NCI-H510A (cell line): ENCODE results near the gene RALGAPB.
A peak's percentile ranks its signal among the peaks of the same experiment; 100 is the strongest.
"Not testable (repeated sequence)": the region's sequence is repeated elsewhere in the genome, so short reads cannot be mapped to it uniquely, and the experiment has no call there.

Experiments
- DNase-seq: peaks from one replicate; lab custom pipeline; 2025; lab: John Stamatoyannopoulos, UW

Gene RALGAPB

DNA sequence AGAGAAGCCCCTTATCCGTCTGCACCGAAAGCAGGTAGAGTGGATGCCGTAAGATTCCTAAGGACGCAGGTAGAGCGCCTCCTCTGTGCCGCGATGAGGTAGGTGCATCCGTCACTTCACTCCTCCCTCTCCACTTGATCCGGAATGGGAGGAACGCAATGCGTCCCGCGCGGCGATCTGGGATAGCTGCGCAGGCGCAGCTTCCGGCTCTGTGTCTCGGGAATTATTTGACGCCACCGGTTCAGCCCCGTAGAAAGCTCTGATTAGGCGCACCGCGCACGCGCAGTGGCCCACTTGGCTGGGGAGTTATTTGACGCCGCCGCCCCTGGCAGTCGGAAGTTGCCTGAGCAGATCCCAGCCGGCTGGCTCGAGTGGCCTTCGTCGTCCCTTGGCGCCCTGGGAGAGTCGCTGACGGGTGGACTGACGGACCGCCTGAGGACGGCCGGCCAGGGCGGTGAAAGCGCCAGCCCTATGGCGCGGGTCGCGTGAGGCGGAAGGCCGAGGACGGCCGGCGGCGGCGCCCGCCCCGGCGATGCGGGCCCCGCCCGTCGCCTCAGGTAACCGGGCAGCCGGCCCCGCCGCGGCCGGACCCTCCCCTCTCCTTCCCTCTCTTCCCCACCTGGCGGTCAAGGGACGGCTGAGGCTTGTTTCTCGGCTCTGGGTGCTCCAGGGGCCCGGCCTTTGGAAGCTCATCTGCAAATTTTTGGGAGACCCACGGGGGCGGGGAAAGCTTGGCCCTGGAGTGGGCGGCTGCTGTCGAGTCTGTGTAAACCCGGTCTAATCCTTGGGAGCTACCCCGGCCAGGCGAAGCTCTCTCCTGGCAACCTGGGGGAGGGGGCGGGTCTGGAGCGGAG lies at the start of gene RALGAPB:
Gene RALGAPB (plus strand): TSS at position 331 of the 854 bp plus-strand sequence. CDS start 15,590 bp downstream, outside the sequence.
- peak; percentile 98 for DNase-seq

DNA sequence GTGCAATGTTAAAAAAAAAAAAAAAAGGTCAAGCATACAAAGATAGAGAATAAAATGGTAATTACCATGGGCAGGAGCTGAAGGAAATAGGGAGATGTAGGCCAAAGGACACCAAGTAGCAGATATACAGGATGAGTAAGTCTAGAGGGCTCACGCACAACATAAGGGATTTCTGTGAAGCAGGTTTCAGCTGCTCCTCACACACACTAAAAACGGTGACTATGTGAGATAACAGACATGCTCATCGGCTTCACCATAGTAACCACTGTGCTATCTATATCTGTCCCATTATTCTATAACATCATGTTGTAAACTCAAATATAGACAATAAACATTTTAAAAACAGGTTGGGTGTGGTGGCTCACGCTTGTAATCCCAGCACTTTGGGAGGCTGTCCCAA lies 49.1 kb upstream of the RALGAPB start:
- DNase-seq = no peak

DNA sequence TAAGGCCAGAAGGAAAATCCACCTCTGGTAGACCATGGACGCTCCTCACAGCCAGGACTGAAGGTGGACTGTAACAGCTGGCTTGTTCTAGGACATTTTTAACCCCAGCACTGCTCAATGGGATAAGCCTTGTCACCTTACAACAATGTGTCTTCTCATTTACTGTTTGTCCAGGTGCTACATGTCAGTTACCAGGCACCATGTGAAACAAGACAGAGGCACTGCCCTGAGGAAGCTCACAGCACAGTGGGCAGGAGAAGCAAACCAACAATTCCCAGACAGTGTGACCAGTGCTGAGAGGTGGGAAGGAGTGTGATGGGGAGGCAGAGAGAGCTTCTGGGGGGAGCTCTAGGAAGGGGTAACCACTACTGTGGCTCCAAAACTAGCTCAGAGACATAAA lies 48.2 kb upstream of the RALGAPB start:
- DNase-seq = no peak

DNA sequence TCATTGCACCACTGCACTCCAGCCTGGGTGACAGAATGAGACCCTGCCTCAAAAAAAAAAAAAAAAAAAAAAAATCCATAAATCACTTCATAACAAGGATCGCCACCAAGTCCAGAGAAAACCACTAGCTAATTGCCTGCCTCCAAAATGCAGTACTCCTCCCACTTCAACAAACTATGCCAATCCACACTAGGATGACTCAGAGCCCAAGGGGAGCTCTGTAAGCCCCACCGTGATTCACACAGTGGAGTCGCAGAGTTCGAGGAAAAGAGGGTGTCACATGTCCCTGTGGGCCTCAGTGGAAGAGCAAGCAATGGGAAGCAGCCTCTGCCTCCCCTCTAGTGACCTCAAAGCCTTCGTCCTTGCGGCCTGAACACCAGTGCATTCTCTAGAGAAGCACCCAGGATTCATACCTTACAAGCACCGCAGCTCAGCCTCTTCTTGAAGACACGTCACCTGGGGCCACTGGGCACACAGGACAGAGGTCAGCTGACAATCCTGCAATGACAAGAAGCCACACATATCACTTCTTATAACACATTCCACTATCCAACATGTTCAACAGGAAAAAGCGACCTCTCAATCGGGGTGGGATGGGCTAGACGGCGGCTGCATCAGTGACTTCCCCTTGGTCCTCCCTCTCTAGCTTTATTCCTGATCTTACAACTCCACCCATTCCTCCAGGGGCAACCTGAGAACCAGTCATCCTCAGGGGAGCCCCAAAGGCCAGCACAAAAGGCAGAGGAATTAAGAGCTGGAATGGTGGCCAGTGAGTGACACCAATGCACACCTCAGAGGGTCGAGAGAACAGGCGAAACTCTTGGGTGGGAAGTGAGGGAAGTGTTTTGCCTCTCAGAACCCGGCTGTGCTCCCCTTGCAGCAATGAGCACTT lies 46.4 kb upstream of the RALGAPB start:
- DNase-seq = no peak

DNA sequence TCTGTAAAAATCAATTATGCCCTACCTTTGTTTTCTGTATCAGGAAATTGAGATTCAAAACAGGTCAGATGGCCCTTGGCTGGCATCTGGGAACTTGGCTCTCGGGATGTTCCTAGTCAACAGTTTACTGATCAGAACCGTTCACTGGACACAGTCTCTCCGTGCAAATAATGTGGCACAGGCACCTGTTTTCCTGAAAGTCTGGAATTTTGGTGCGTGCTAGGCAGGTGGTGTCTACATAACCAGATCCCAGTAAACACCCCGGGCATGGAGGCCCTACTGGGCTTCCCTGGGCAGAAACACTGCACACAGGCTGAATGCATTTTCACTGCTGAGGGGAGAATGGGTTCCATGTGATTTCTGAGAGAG lies 45.0 kb upstream of the RALGAPB start:
- DNase-seq = no peak

DNA sequence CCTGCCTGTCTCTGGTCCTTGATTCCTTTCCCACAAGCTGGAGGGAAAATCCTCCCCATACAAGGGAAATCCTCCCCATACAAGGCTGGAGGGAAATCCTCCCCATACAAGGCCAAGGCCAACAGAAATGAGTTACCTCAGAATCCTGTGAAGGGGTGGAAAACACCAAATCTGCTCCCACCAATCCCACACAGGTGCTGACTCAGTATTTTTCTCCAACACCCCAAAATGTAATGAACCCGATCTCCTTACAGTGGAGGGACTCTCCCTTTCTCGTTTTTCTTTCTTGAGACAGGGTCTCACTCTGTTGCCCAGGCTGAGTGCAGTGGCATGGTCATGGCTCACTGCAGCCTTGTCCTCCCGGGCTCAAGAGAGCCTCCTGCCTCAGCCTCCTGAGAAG lies 43.8 kb upstream of the RALGAPB start:
- DNase-seq = no peak

DNA sequence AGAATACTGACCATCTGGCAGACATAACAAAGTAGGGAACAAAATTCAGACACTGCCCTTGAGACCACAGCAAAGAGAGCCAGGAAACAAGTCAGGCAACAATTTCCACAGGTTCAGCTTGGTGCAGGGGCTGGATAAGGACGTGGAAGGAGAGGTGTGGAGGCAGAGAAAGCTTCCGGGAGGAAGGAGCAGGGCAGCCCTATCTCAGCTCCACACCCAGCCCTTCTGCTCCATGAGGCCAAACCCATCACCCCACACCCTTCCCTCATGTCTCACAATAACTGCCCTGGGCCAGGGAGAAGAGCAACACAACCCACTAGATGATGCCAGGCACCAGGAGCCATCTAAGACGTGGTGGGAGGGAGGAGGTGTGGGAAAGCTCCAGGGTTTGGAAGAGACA lies 43.3 kb upstream of the RALGAPB start:
- DNase-seq = no peak

DNA sequence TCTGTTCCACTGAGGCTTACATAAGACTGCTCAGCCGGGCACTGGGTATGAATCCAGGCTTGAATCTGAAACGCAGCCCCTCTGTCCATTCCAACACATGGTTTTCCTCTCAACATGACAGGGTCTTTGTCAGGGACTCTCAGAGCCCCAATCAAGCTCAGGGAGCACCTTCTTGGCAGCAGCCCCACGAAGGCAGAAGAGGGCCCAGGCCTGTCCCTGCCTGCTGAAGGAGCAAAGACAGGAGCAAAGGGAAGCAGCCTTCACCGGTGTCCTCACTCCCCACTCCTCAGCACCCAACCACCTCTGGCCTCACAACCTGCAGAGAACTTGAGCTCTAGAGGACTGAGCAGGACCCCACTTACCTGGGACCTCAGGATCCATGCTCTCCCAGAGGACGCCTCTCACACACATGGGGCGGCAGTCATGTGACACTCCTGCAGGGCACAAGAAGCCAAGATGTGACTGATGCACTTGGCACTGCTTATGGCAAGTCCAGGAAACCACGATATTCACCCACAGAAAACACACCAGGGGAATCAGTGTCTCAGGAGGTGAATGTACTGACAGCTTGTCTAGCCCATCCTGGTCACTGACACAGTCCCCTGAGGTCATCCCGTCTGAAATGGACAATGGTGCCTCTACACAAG lies 41.8 kb upstream of the RALGAPB start:
- DNase-seq = no peak

DNA sequence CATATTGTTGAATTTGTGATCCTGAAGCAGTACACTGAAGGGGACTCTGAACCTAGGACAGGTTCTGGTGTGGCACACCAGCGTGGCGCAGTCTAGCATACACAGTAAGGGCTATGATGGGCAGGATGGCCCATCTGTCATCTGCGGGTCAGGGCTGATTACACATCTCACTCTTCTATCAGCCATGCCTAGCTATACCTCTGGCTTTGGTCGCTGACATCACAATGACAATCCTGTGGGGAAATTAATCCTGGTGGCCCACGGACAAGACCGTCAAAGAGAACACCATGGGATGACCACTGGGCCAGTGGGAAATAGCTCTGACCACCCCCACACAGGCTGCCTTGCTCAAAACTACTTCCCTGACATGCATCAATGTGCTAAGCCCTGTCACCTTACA lies 40.4 kb upstream of the RALGAPB start:
- no peak for DNase-seq

DNA sequence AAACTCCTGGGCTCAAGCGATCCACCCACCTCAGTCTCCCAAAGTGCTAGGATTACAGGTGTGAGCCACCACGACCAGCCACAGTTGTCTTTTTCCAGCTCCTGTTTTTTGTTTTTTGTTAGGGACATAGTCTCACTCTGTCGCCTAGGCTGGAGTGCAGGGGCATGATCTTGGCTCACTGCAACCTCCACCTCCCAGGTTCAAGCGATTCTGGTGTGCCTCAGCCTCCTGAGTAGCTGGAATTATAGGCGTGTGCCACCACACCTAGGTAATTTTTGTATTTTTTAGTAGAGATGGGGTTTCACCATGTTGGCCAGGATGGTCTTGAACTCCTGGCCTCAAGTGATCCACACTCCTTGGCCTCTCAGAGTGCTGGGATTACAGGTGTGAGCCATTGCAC lies 39.8 kb upstream of the RALGAPB start:
- DNase-seq = not testable (repeated sequence)

DNA sequence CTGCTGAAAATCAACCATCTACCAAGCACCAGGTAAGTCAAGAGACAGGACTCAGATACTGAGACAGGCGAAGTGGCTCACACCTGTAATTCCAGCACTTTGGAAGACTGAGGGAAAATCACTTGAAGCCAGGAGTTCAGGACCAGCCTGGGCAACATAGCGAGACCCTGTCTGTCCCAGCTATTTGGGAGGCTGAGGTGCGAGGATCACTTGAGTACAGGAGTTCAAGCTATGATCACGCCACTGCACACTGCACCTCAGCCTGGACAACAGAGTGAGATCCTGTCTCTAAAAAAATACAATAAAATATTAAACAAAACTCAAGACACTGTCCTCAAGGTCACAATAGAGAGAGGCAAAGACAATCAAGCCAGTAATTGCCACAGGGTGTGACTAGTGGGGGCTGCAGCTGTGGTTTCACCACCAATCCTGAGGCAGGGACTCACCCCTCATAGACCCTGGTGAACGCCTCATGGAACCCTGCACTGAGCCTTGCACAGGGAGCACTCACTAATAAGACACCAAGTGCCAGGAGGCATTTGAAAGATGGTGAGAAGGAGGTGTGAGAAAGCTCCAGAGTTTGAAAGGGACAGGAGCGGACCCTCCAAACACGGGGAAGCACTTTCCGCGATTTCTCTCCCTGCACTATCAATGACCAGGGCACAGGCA lies 39.2 kb upstream of the RALGAPB start:
- DNase-seq = no peak

DNA sequence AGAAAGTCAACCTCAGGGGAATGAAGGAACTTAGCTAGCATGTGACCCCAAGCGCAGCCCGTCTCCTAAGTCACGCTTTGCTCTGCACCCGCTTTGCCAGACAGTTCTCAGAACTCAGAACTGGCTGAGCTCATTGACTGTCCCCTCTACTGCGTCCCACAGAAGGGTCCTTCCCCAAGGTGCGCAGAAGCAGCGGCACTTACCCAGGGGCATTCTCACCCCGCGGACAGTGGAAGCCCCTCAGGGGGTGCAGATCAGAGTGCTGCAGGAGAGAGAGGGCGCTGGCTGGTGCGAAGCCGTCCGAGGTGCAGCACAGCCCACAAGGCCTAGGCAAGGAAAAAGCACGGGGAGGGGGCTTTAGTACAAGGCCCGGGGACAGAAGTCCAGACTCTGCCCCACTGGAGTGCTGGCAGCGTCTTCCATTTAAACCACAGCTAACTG lies 38.3 kb upstream of the RALGAPB start:
- no peak for DNase-seq

DNA sequence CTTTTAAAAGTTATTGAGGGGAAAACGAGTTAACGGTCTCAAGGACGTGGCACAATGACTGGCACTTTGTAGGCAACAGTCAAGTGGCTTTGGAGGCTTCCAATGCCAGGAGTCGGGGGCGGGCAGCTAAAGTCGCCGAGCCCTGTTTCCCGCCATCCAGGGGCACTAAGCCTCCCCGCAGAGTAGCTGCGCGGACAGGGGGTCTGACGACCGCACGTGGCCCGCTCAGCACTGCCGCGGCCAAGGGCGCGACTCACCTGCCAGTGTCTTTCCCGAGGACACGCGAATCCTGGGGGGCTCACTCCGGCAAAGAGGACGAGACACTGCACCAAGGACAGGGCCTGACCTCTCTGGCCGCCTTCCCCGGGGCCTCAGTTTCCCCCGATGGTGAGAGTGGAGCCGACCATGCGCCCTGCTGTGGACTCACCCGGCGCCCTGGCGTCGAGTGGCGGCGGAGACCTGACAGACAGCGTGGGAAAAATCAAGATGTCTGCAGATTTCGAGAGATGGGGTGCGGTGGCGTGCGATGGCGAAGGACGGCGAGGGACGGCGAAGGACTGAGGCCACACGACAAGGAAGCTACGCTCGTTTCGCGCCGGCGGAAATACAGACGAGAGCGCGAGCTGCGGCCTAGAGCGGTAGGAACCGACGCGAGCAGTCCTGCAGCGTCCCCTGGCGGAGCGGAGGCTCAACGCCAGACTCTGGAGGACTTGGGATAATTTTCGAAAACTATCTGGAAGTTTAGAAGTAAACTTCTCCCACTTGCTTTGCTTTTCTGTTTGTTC lies 37.7 kb upstream of the RALGAPB start, which contains the start of gene SNHG17:
Gene SNHG17 (minus strand): TSS at position 559 of the 785 bp plus-strand sequence.
- DNase-seq = peak; percentile 95

DNA sequence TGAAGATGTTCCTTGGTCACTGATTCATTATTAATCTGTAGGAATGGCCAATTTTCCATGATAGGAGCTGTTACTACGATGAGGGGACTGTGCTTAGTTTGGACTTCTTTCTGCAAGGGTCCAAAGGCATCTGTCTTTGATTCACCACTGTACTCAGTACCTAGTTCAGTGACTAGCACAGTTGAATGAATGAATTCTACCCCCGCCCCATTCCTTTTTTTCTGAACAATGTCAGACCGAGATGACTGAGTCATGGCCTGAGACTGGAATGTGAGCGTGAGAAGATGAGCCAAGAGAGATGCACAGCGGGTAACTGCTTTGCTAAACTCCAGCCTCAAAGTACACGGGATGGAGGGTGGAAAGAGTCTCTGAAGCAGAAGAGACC lies 37.1 kb upstream of the RALGAPB start:
- DNase-seq = no peak

DNA sequence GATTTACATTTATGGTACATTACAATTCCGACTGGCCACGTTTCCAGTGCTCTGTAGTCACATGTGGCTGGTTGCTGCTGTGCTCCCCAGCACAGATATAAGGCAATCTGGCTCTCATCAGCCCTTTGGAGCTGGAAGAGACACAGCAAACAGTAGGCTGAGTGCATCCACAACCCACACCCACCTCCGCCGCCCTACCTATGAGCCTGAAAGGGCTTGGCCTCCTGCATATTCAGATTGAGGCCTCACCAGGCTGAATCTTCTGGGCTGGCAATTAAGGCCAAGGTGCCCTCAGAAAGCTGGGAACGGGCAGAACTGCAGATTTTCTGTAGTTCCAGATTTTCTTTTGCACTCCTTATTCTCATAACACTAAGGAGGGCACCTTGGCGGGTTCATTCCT lies 34.8 kb upstream of the RALGAPB start:
- no peak for DNase-seq

DNA sequence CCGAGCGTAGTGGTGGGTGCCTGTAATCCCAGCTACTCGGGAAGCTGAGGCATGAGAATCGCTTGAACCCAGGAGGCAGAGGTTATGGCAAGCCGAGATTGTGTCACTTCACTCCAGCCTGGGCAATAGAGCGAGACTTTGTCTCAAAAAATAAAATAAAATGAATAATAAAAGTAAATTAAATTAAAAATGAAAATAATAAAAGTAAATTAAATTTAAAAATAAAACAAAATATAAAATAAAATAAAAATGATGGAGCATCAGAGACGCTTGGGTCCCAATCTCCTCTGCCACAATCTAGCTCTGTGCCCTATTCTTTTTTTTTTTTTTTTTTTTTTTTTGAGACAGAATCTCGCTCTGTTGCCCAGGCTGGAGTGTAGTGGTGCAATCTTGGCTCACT lies 31.5 kb upstream of the RALGAPB start:
- DNase-seq = not testable (repeated sequence)

DNA sequence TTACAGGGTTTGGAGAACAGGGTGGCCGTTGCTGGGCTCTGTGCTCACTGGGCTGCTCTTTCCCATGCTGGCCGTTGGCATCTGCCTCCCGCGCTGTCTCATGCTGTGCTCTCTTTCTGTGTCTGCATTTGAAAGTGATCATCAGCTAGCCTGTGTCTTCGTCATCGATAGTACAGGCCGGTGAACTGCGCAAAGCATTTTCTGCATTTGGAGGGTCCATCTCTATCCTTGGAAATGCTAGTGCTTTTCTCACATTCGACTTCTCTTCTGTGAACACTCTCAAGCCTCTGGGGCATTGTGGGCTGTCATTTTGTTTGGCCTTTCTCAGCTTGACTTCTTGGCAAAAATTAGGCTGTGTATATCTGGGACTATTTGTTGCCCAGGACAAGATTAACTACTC lies 30.7 kb upstream of the RALGAPB start:
- DNase-seq = no peak

DNA sequence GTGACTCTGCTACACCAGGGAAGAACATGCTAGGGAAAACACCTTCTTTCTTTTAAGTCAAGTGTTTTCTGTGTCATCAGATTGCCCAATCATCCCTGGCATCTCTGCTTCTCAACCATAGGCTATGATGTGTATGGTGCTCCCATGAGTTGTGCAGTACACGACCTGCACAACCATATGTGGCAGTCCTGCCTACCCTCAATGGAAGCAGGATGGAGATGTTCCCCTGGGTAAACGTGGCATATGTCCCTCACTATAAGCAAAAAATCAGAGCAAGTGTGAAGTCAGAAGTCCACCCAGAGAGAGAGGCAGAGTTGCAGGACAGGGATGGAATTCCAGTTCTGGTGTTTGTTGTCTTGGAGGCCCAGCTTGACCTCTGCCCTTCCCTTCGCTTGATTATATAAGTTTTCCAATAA lies 27.3 kb upstream of the RALGAPB start:
- no peak for DNase-seq

DNA sequence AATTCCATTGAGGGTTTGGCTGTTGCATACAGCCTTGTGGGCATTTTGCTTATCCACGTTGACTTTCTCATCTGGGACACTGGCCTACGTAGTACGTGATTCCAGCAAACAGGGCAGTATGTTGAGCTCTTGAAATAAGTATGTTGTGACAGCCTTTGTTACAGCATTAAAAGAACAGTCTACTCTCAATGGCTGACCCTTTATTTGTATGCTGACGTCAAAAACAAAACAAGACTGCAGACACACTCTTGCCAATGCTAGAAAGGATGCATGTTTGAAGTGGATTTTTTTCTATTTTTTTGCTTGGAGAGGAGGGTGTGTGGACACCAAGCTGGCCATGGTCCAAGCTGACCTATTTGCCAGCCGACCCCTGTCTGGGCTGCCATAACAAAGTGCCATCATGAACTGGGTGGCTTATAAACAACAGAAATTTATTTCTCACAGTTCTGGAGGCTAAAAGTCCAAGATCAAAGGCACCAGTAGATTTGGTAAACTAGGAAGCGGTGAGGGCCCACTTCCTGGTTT lies 26.7 kb upstream of the RALGAPB start:
- no peak for DNase-seq

DNA sequence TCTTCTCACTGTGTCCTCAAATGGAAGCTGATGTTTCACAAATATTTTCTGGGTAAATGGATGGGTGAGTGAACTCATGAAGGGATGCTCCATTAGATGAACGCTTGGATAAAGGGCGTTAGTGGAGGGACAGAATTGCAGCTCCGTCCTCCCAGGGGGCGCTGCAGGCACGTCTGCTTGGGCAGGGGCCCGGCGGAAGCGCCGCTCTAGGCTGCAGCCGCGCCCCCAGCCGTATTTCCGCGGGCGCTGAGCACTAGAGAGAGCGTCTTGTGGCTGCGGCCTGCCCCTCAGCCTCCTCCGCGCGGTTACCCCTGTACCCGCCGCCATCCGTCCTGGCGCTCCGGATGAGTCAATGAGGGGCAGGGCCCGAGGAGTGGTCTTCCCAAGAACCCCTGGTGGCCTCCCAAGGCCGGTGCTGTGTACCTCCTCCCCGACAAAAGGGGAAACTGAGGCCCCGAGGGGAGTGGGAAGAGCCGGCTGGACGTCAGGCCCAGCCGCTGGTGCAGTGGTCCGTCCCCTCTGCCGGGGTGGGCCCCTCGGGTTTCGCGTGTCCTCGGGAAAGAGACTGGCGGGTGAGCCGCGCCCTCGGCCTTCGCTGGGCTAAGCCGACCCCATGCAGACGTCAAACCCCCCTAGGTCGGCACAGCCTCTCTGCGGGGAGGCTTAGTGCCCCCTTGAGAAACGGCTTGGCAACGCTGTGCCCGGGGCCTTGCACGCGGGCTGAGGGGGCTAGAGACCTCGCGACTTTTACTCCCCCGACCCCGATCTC lies 26.0 kb upstream of the RALGAPB start:
- peak; percentile 79 for DNase-seq
